ENCODE measurements around the gene TTLL10.

DNA sequence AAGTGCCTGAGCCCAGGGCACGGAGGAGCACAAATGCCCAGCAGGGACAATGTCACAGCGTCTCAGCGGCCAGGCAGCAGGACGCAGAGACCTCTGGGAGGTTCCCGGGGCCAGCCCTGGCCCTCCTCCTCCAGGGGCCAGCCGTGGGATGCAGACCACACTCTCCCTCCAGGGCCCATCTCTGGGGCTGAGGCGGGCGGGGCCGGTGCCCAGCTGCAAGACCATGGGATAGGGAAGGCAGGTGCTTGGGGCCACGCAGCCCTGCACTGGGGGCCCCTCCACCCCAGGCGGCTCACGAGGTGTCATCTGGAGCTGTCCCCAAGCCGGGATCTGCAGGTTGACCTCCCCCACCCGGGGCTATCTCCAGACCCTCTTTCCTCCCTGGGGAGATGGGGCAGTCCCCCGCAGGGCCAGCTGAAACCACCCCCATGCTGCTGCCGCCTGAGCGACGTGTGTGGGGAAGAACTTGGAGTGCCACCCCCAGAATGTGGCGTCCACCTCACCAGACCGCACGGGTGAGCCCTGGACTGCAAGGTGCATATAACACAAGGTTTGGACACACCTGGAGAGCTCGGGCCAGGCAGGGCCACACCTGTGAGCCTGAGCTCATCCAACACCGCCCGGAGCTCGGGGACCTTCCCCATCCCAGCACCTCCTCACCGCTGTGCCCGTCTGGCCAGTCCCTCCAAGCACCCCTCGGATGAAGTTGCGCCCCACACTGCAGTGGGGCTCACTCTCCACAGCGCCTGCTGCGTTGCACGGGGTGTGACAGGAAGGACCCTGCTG lies 4.1 kb upstream of the TTLL10 start:
- TF ChIP-seq POLR2A (IDR thresholded peaks at IDR 0.05): no peak
- TF ChIP-seq CTCF (IDR thresholded peaks at IDR 0.05): no peak

All from esophagus squamous epithelium (tissue), 4 donors.